ENCODE measurements around the gene KCNK5. TPM values are rescaled to one million over a fixed set of nuclear protein-coding genes. Genes with fewer than 3 reads are reported as not detected.

Gene KCNK5
- total and polyA plus RNA-seq, 5 donors from 2014 or later = 0.13 to 0.86 (median 0.53) TPM; not detected in 1

GRCh38 chr6:39268171-39268570 is 38.9 kb upstream of the KCNK5 start:
- Histone ChIP-seq H3K4me3 (ENCODE audit: low read depth, low read length) (no peak overlapping the region), H3K27me3 (ENCODE audit: control insufficient read depth, insufficient read depth, low read length) (no peaks in the 10 kb centered on the region), H3K4me1 (ENCODE audit: control insufficient read depth, insufficient read depth, low read length, poor library complexity, severe bottlenecking) (no peaks in the 10 kb centered on the region), H3K27ac (ENCODE audit: insufficient read depth, low read length, poor library complexity, severe bottlenecking) (no peak overlapping the region), H3K36me3 (ENCODE audit: control insufficient read depth, insufficient read depth, low read length) (no peaks in the 10 kb centered on the region), H3K9me3 (ENCODE audit: control insufficient read depth in 2 of 2, low read length in 2 of 2) (no peaks in the 10 kb centered on the region)
- Mint-ChIP-seq H3K27ac (no peak overlapping the region), H3K27me3 (no peaks in the 10 kb centered on the region), H3K9me3 (no peaks in the 10 kb centered on the region), H3K4me1 (no peaks in the 10 kb centered on the region), H3K4me3 (no peak overlapping the region), H3K36me3 (no peaks in the 10 kb centered on the region)
- DNase-seq (no peak), ATAC-seq (ENCODE audit: low read depth in 2 of 2) (no peak)

GRCh38 chr6:39266782-39267355 is 37.6 kb upstream of the KCNK5 start:
- Histone ChIP-seq H3K9me3 (ENCODE audit: control insufficient read depth in 2 of 2, low read length in 2 of 2) (no peaks in the 10 kb centered on the region), H3K27ac (ENCODE audit: insufficient read depth, low read length, poor library complexity, severe bottlenecking) (no peak overlapping the region), H3K27me3 (ENCODE audit: control insufficient read depth, insufficient read depth, low read length) (no peaks in the 10 kb centered on the region), H3K4me1 (ENCODE audit: control insufficient read depth, insufficient read depth, low read length, poor library complexity, severe bottlenecking) (no peaks in the 10 kb centered on the region), H3K36me3 (ENCODE audit: control insufficient read depth, insufficient read depth, low read length) (no peaks in the 10 kb centered on the region), H3K4me3 (ENCODE audit: low read depth, low read length) (no peak overlapping the region)
- Mint-ChIP-seq H3K4me3 (no peak overlapping the region), H3K27ac (no peak overlapping the region), H3K9me3 (no peaks in the 10 kb centered on the region), H3K27me3 (no peaks in the 10 kb centered on the region), H3K4me1 (no peaks in the 10 kb centered on the region), H3K36me3 (no peaks in the 10 kb centered on the region)
- ATAC-seq (ENCODE audit: low read depth in 2 of 2) (no peak), DNase-seq (no peak)

- Histone ChIP-seq H3K4me3 (ENCODE audit: low read depth, low read length) (no peak overlapping the region), H3K27me3 (ENCODE audit: control insufficient read depth, insufficient read depth, low read length) (no peaks in the 10 kb centered on the region), H3K27ac (ENCODE audit: insufficient read depth, low read length, poor library complexity, severe bottlenecking) (no peak overlapping the region), H3K9me3 (ENCODE audit: control insufficient read depth in 2 of 2, low read length in 2 of 2) (no peaks in the 10 kb centered on the region), H3K4me1 (ENCODE audit: control insufficient read depth, insufficient read depth, low read length, poor library complexity, severe bottlenecking) (no peaks in the 10 kb centered on the region), H3K36me3 (ENCODE audit: control insufficient read depth, insufficient read depth, low read length) (no peaks in the 10 kb centered on the region)
- H3K4me3 Mint-ChIP-seq = no peak overlapping the region
- no peaks in the 10 kb centered on the region for H3K27me3 Mint-ChIP-seq
- no peaks in the 10 kb centered on the region for H3K9me3 Mint-ChIP-seq
- H3K36me3 Mint-ChIP-seq = no peaks in the 10 kb centered on the region
- DNase-seq = no peak
- H3K4me1 Mint-ChIP-seq = no peaks in the 10 kb centered on the region
- ATAC-seq (ENCODE audit: low read depth in 2 of 2) = no peak
- no peak overlapping the region for H3K27ac Mint-ChIP-seq
Observed at GRCh38 chr6:39266375-39266774, 37.1 kb upstream of the KCNK5 start.

GRCh38 chr6:39263303-39264037 is 34.2 kb upstream of the KCNK5 start:
- Histone ChIP-seq H3K4me3 (ENCODE audit: low read depth, low read length) (no peak overlapping the region), H3K4me1 (ENCODE audit: control insufficient read depth, insufficient read depth, low read length, poor library complexity, severe bottlenecking) (no peaks in the 10 kb centered on the region), H3K9me3 (ENCODE audit: control insufficient read depth in 2 of 2, low read length in 2 of 2) (no peaks in the 10 kb centered on the region), H3K27ac (ENCODE audit: insufficient read depth, low read length, poor library complexity, severe bottlenecking) (no peak overlapping the region), H3K36me3 (ENCODE audit: control insufficient read depth, insufficient read depth, low read length) (no peaks in the 10 kb centered on the region), H3K27me3 (ENCODE audit: control insufficient read depth, insufficient read depth, low read length) (peaks cover 2% of the 10 kb centered on the region)
- H3K4me3 Mint-ChIP-seq = no peak overlapping the region
- H3K4me1 Mint-ChIP-seq = no peaks in the 10 kb centered on the region
- H3K27me3 Mint-ChIP-seq = no peaks in the 10 kb centered on the region
- H3K9me3 Mint-ChIP-seq = no peaks in the 10 kb centered on the region
- H3K27ac Mint-ChIP-seq = no peak overlapping the region
- ATAC-seq (ENCODE audit: low read depth in 2 of 2) = no peak
- no peaks in the 10 kb centered on the region for H3K36me3 Mint-ChIP-seq
- DNase-seq = peak in 1 of 3 donors; percentile 5

- Histone ChIP-seq H3K4me3 (ENCODE audit: low read depth, low read length) (no peak overlapping the region), H3K27me3 (ENCODE audit: control insufficient read depth, insufficient read depth, low read length) (peaks cover 2% of the 10 kb centered on the region), H3K27ac (ENCODE audit: insufficient read depth, low read length, poor library complexity, severe bottlenecking) (no peak overlapping the region), H3K4me1 (ENCODE audit: control insufficient read depth, insufficient read depth, low read length, poor library complexity, severe bottlenecking) (no peaks in the 10 kb centered on the region), H3K36me3 (ENCODE audit: control insufficient read depth, insufficient read depth, low read length) (no peaks in the 10 kb centered on the region), H3K9me3 (ENCODE audit: control insufficient read depth in 2 of 2, low read length in 2 of 2) (no peaks in the 10 kb centered on the region)
- H3K27ac Mint-ChIP-seq = no peak overlapping the region
- DNase-seq (no peak), ATAC-seq (ENCODE audit: low read depth in 2 of 2) (no peak)
- H3K9me3 Mint-ChIP-seq = no peaks in the 10 kb centered on the region
- no peak overlapping the region for H3K4me3 Mint-ChIP-seq
- H3K36me3 Mint-ChIP-seq = no peaks in the 10 kb centered on the region
- no peaks in the 10 kb centered on the region for H3K4me1 Mint-ChIP-seq
- H3K27me3 Mint-ChIP-seq = no peaks in the 10 kb centered on the region
Observed at GRCh38 chr6:39261751-39262150, 32.5 kb upstream of the KCNK5 start.

- H3K9me3 ChIP-seq (ENCODE audit: control insufficient read depth in 2 of 2, low read length in 2 of 2) = no peaks in the 10 kb centered on the region
- H3K36me3 ChIP-seq (ENCODE audit: control insufficient read depth, insufficient read depth, low read length) = no peaks in the 10 kb centered on the region
- Mint-ChIP-seq H3K4me3 (no peak overlapping the region), H3K27me3 (no peaks in the 10 kb centered on the region), H3K36me3 (no peaks in the 10 kb centered on the region), H3K27ac (no peak overlapping the region), H3K4me1 (no peaks in the 10 kb centered on the region), H3K9me3 (no peaks in the 10 kb centered on the region)
- H3K4me1 ChIP-seq (ENCODE audit: control insufficient read depth, insufficient read depth, low read length, poor library complexity, severe bottlenecking) = no peaks in the 10 kb centered on the region
- peaks cover 2% of the 10 kb centered on the region for H3K27me3 ChIP-seq (ENCODE audit: control insufficient read depth, insufficient read depth, low read length)
- ATAC-seq (ENCODE audit: low read depth in 2 of 2) (no peak), DNase-seq (no peak)
- no peak overlapping the region for H3K4me3 ChIP-seq (ENCODE audit: low read depth, low read length)
- H3K27ac ChIP-seq (ENCODE audit: insufficient read depth, low read length, poor library complexity, severe bottlenecking) = no peak overlapping the region
Observed at GRCh38 chr6:39260953-39261352, 31.7 kb upstream of the KCNK5 start.

GRCh38 chr6:39260456-39260855 is 31.2 kb upstream of the KCNK5 start:
- no peaks in the 10 kb centered on the region for H3K36me3 Mint-ChIP-seq
- H3K4me1 Mint-ChIP-seq = no peaks in the 10 kb centered on the region

More at GRCh38 chr6:39260456-39260855, 31.2 kb upstream of the KCNK5 start:
- Mint-ChIP-seq H3K4me3 (no peak overlapping the region), H3K27ac (no peak overlapping the region), H3K9me3 (no peaks in the 10 kb centered on the region), H3K27me3 (no peaks in the 10 kb centered on the region)
- Histone ChIP-seq H3K36me3 (ENCODE audit: control insufficient read depth, insufficient read depth, low read length) (no peaks in the 10 kb centered on the region), H3K9me3 (ENCODE audit: control insufficient read depth in 2 of 2, low read length in 2 of 2) (no peaks in the 10 kb centered on the region), H3K4me1 (ENCODE audit: control insufficient read depth, insufficient read depth, low read length, poor library complexity, severe bottlenecking) (no peaks in the 10 kb centered on the region), H3K27me3 (ENCODE audit: control insufficient read depth, insufficient read depth, low read length) (peaks cover 2% of the 10 kb centered on the region), H3K4me3 (ENCODE audit: low read depth, low read length) (no peak overlapping the region), H3K27ac (ENCODE audit: insufficient read depth, low read length, poor library complexity, severe bottlenecking) (no peak overlapping the region)
- ATAC-seq (ENCODE audit: low read depth in 2 of 2) = no peak
- DNase-seq = no peak

Measured in CD4-positive, CD25-positive, alpha-beta regulatory T cell (primary cell).